Non-pigmented ciliary epithelial cell (primary cell): ENCODE data around the gene ENPP5.
A peak's percentile ranks its signal among the peaks of the same experiment; 100 is the strongest.

Experiments used
- DNase-seq: peaks from one replicate; pipeline ENCODE4 v3.0.0-alpha.2; 2010; ENCODE audit warnings: low read depth

The ENPP5 gene, protein sequence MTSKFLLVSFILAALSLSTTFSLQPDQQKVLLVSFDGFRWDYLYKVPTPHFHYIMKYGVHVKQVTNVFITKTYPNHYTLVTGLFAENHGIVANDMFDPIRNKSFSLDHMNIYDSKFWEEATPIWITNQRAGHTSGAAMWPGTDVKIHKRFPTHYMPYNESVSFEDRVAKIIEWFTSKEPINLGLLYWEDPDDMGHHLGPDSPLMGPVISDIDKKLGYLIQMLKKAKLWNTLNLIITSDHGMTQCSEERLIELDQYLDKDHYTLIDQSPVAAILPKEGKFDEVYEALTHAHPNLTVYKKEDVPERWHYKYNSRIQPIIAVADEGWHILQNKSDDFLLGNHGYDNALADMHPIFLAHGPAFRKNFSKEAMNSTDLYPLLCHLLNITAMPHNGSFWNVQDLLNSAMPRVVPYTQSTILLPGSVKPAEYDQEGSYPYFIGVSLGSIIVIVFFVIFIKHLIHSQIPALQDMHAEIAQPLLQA

DNA sequence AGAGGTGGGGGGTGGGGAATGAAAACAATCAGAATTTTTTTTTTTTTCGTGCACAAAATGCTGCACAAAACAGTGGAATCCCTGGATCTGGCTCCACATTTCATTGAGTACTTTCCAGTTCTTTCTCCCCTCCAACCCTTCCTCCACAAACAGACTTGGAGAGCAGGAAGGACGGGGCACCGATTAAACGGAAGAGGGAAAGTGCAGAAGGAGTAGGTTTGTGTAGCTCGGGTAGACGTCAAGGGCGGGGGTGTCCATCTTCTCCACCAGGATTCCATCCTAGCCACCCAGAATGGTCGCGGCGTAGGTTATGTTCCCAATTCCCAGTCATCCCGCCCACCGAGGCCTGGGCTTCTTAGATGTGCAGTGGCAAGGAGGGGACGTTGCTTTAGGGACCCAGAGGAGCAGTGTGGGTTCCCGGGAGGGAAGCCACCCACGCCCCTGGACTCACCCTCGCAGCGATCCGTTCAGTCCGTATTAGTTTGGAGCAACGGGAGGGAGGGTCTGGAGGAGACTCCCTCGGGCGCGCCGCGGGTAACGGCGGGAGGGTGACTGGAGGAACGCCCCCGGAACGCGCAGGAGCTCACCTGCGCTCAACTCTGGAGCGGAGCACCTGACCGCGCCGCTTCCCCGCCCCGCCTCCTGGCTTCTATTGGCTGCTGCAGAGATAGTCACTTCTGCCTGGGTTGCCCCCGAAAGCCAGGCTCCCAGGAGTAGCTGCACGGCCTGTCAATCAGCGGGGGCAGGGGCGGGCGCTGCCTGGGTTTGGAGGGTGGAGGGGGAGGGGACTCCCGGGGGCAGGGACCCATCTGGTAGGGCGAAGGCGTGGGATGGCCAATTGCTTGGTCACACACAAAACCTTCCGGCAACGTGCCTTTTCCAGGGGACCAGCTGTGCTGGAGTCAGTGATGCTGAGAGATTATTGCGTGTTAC lies at the start of gene ENPP5:
ENPP5 (minus strand) TSS at position 624 of the 933 bp plus-strand sequence. CDS start 2,718 bp downstream, outside the sequence.
- DNase-seq, result peak; percentile 1

DNA sequence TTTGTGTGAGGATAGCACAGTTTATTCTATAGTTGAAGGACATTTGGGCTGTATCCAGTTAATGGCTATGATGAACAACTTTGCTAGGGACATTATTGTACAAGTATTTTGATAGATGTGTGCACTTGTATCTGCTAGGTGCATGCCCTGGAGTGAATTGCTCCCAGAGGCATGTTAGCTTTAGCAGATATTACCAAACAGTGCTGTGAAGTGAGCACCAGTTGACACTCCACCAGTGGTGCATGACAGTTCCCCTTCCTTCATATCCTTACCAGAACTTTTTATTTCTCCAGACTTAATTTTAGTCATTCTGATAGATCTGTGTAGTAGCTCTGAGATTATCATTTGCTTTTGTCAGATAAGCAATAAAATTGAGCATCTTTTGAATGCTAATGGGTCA lies 48.9 kb upstream of the ENPP5 start:
- no peak for DNase-seq

DNA sequence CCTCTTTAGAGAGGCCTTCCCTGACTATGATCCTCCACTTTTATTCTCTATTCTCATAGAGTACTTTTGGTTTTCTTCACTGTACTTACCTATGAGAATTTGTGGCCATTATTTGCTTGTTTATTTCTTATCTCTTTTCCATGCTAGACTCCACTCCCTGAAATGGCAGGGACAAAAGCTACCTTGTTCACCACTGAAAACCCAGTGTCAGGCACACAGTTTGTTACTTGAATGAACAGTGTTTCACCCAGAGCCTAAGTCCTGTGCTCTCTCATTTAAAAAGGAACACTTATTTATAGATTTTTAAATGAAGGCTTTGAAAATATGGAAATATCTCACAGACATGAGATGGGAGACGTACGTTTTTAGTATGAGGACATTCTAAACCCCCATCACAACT lies 47.7 kb upstream of the ENPP5 start:
- DNase-seq, result no peak

DNA sequence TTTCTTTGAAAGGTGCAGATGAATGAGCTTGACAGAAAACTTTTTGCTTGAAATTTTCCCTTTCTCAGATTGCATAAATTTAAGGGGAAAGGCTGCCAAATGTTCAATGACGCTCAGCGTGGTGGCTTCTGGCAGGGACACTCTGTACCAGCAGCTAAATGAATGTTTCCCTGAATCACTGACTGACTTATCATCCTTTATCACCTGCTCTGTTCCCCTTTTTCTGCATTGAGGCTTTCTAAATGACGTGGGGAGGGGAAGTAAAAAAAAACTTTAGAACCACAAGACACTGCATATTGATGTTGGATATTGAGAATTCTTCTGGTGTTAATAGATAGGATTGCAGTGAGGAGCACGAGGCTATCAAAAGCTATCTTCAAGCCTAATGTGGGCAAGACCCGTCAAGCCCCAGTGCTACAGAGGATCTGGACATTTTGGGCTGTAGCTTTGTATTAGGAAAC lies 46.9 kb upstream of the ENPP5 start:
- DNase-seq, result no peak

DNA sequence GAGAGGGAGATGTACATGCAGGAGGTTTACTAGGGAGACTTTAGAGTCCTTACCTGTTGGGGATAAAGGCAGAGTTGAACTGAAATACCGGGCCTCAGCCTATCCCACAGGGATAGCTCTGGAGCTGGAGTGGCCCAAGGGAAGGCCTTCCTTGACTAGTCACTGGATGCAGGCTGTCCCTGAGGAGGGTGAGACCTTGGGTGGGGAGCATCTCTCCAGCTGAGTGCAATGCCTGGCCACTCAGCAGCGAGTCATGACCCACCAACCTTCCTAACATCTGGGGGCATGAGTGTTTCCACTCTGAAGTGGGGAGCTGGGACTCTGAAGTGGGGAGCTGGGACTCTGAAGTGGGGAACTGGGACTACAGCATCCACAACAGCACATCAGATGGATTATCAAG lies 46.1 kb upstream of the ENPP5 start:
- DNase-seq, result no peak

DNA sequence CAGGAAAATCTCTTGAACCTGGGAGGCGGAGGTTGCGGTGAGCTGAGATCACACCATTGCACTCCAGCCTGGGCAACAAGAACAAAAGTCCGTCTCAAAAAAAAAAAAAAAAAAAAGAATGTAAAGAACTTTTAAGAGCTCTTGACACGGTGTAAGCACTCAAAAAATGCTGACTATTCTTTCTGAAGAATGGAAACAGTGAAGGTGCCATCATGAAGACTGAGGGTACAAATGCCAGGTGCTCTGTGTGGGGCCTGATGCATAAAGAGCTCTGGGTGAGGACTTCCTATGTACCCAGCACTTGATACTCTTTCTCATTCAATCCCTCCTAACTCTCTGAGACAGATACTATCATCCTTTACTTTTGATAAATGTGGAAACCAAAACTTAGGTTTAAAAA lies 45.0 kb upstream of the ENPP5 start:
- no peak for DNase-seq

DNA sequence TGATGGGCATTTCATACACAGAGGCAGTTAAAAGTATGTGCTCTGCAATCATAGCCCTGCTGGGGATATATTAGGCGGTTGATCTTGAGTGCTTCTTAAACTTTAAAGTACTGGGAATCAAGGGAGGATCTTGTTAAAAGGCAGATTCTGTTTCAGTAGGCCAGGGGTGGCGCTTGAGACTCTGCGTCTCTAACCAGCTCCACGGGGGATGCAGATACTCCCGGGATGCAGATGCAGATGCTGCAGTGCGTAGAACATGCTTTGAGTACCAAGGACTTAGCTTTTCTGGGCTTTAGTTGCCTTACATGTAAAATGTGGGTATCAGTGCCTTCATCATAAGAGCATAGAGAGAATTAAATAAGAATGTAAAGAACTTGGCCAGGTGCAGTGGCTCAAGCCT lies 44.4 kb upstream of the ENPP5 start:
- DNase-seq, result no peak

DNA sequence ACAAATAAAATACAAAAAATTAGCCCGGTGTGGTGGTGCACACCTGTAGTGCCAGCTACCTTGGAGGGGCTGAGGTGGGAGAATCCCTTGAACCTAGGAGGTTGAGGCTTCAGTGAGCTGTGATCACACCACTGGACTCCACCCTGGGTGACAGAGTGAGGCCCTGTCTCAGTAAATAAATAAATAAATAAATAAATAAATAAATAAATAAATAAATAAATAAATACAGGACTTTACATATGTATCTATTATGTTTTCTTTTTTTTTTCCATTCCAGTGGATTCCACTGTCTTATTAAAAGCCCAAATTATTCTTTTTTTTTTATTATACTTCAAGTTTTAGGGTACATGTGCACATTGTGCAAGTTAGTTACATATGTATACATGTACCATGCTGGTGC lies 41.1 kb upstream of the ENPP5 start:
- no peak for DNase-seq

DNA sequence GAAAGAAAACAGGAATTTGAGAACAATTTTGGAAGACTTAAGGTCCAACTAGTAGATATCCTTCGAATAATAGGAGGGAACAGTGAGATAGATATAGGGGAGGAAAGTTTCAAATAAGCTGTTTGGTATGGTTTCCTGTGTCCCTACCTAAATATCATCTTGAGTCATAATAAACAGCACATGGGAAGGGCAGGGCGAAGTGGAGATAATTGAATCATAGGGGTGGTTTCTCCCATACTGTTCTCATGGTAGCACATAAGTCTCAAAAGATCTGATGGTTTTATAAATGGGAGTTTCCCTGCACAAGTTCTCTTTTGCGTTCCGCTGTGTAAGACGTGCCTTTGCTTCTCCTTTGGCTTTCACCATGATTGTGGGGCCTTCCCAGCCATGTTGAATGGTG lies 39.5 kb upstream of the ENPP5 start:
- DNase-seq, result no peak

DNA sequence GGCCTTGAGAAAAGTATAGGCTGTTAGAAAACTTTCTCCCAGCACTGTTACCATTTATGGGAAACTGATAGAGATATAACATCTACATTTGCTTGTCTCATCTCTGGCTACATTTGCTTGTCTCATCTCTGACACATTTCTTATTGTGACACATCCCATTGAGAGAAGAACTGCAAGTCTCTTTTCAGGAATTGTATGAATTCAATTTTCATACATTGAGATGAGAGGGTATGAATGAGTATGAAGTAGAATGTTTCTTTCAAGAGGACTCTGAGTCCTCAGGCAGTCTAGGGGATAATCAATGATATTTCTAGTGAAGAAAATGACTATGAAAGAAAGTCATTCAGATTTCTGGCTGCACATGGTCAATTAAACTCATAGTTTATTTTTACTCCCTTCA lies 37.5 kb upstream of the ENPP5 start:
- no peak for DNase-seq

DNA sequence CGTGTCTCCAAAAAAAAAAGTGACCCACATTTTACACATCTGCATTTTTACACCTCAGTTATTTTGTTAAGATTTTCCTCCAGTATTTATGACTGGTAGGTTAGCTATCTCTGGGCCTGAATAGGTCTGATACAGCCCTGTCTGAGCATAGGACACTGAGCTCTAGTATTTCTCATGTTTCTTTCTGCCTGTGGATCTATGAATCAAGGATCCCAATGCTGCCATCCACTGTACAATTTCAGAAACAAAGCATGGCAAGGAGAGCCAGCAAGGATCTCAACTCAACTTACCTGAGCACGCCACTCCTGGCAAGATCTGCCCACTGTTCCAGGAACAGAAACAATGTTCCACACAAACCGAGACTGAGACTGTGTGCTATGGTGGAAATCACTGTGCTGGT lies 36.4 kb upstream of the ENPP5 start:
- DNase-seq, result no peak

DNA sequence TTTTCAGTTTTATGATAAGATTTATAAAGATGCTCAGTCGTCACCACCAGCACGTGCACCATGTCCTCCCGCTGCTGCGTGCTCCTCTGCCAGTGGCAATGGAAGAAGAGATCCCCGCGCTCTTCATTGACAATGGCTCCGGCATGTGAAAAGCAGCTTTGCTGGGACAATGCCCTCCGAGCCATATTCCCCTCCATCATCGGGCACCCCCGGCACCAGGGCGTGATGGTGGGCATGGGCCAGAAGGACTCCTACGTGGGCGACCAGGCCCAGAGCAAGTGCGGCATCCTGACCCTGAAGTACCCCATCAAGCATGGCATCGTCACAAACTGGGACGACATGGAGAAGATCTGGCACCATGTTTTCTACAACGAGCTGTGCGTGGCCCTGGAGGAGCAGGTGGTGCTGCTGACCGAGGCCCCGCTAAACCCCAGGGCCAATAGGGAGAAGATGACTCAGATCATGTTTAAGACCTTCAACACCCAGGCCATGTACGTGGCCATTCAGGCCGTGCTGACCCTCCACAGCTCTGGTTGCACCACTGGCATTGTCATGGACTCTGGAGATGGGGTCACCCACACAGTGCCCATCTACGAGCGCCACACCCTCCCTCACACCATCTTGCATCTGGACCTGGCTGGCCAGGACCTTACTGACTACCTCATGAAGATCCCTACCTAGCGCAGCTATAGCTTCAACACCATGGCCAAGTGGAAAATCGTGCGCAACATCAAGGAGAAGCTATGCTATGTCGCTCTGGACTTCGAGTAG lies 34.3 kb upstream of the ENPP5 start:
- DNase-seq, result no peak

DNA sequence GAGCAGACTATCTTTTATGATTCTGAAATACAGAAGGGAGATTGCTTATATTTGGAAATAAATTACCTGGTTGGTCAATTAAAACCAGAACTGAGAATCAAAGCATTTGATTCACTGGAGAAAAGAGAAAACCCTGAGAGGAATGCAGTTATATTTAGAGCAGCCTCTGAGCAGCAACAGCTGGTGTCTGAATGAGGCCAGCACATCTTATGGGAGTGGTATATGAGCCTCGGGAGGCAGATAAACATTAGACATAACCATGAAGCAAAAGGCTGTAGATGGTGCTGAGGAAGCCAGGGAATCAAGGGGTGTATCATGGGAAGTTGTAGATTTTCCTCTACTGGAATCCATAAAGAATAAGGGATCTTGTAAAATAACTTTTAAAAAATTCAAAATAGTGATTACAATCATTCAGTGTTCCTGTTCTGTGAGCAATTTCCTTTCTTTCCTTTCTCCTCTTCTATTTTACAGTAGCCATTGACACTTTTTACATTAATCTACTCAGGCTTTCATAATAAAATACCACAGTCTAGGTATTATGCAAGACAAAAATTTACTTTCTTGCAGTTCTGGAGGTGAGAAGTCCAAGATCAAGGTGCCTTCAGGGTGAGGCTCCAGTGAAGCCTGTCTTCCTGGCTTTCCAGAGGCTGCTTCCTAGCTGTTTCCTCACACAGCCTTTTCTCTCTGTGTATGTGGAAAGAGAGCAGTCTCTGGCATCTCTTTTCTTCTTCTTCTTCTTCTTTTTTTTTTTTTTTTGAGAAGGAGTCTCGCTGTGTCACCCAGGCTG lies 32.8 kb upstream of the ENPP5 start:
- no peak for DNase-seq

DNA sequence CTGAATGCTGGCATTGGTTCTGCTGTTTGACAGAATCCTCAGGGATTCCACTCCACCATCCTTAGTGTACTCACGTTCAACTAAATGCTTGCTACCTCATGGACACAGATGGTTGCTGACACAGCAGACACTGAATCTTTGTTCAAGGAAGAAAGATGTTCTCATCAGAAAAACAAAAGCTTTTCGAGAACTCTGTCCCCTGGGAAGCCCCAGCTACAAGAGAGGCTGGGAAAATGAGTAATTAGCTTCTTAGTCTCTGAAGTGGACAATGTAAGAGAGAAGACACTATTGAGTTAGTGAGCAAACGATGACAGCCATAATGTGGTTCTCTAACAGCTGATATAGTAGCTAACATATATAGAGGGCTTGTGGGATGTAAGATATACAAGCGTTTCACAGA lies 30.9 kb upstream of the ENPP5 start:
- DNase-seq, result no peak

DNA sequence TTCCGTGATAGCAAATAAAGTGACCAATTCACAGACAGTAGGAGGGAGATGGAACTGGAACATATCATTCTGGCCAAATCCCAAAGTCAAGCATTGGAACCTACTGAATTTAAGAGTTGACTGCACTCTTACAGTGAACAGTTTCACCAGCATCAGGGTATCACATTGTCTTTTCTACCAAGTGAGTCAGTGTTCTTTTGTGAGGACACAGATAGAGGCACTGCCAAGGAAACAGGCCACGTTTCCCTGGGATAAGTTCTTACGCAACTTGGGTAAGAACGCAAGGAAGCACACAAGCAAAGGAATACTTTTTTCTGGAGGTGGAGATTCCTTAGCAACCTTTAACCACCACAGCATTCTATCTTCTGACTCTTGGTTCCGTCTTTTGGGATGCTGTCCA lies 28.6 kb upstream of the ENPP5 start:
- DNase-seq, result no peak

DNA sequence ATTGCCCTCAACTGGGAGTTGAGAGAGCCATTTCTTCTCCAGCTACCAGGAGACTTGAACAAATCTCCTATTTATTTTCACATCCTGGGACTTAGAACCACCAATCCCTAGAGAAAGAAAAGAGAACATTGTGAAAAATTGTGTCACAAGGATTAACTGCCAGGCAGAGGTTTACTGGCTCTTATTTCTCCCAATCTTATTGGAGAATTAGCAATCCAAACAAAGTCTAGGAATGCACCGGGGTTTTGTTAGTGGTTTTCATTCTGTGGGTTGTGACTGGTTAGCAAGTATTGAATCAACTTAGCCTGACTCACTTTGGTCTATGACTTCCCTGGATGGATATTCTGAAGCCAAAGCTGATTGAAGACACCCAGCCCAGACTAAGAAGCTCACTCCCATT lies 21.2 kb upstream of the ENPP5 start:
- peak; percentile 86 for DNase-seq

DNA sequence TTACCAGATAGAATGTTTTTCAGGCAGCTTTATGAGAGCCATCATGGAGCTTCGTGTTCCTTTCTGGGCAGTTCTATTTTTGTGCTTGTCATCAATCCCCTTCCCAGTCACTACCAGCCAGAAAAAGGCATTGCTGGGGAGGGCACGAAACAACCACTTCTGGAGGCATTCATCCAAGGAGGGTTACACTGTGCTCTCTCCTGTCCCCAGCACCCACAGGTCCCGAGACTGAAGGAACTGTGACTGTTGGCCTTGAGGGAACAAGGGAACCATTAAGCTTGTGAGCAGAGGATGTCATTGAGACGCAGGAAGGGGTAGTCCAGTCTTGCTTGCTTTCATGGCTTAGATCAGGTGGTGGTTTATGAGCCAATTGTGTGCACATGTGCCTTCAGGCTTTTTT lies 20.1 kb upstream of the ENPP5 start:
- no peak for DNase-seq

DNA sequence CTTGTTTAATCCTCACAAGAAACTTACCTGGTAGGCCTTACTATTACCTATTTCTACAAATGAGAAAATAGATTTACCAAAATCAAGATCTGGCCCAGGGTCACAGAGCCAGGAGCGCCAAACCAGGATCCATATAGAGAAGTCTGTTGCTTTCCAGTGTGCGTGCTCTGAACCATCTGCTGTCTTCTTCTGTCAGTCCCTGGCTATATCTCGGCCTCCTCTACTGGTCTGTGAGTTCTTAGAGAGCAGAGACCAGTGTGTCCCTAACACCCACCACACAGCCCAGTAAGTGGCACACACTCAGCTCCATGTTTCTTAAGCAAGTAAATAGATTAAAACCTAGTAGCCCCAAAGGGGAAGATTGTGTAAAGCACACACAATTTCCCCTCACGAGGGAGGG lies 18.9 kb upstream of the ENPP5 start:
- DNase-seq, result no peak

DNA sequence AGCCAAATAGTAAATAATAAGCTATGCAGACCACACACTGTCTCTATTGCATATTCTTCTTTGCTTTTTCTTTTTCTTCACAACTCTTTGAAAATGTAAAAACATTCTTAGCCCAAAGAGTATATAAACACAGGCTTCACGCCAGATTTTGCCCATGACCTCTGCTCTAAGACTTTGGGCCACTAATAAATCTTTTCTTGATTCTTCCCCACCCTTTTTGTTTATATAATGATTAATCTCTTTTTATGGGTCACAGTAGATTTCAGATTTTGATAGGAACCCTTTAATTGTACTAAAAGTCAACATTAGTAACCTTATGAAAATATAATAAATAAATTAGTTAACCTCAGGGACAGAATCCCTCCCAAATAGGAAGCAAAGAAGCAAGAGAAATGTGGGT lies 15.8 kb upstream of the ENPP5 start:
- DNase-seq, result no peak

DNA sequence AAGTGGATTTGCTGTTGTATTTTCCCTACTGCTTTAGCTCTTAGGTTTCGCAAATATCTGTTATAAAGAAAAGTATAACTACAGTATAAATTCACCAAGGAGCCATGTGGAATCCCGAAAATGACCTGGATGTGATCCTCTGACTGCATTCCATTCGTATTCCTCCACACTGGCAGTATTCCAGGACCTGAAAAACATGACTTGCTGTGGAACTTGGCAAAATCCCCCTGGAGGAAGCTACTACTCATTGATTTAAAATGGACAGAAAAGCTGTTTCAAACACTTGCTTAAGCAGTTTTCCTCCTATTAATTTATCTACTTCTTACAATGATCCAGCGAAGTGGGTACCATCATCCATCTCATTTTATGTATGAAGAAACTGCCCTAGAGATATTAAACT lies 13.3 kb upstream of the ENPP5 start:
- peak; percentile 76 for DNase-seq

DNA sequence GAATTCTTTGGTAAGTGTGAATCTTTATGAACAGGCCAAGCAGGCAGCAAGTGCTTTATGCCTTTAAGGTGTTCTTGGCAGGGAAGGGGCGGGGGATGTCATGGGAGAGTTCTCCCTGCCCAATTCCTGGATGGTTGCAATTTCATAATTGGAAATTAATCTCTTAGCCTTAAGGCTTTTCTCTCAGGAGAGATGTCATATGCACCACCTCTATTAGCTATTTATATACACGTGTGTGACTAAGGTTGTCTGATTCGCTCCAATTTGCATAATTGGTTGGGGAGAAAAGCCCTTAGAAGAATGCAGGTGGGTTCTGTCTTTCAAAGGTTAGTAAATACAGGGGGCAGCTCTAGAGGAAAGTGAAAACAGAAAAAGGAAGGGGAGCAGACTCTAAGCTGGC lies 5.2 kb upstream of the ENPP5 start:
- no peak for DNase-seq
